Measurements from ENCODE around the gene NUBPL. TPM values are rescaled to one million over a fixed set of nuclear protein-coding genes. Genes with fewer than 3 reads are reported as not detected.
A peak's percentile ranks its signal among the peaks of the same experiment; 100 is the strongest.

NUBPL gene
- total RNA-seq, 2 donors from 2014 or later: 9.2 to 30.0 TPM

DNA sequence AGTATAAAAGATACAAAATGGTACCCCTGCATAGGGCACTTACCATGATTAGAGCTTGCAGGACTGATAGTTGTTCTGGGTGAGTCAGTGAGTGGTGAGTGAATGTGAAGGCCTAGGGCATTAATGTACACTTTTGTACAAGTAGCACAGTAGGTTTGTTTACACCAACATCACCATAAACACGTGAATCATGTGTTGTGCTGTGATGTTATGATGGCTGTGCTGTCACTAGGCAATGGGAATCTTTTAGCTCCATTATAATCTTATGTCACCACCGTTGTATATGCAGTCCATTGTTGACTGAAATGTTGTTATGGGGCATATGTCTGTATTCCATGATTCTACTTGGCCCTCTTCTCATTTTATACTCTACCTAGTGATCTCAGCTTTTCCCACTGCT lies 11.8 kb downstream of the NUBPL start:
- Histone ChIP-seq H3K9me3 (no peaks in the 10 kb centered on the region), H3K27ac (no peak overlapping the region), H3K4me1 (ENCODE audit: control insufficient read depth in 1 of 2, low read depth in 2 of 2) (peaks cover under 1 to 14% of the 10 kb centered on the region in 2 donors), H3K27me3 (replicated peaks; ENCODE audit: insufficient read depth) (no peaks in the 10 kb centered on the region), H3K4me3 (no peak overlapping the region), H3K36me3 (no peaks in the 10 kb centered on the region)
- DNase-seq (ENCODE audit: low spot score): no peak
- no peak for ATAC-seq (ENCODE audit: insufficient number of reproducible peaks, low FRiP score, low read depth)
- TF ChIP-seq, protein P1, sequence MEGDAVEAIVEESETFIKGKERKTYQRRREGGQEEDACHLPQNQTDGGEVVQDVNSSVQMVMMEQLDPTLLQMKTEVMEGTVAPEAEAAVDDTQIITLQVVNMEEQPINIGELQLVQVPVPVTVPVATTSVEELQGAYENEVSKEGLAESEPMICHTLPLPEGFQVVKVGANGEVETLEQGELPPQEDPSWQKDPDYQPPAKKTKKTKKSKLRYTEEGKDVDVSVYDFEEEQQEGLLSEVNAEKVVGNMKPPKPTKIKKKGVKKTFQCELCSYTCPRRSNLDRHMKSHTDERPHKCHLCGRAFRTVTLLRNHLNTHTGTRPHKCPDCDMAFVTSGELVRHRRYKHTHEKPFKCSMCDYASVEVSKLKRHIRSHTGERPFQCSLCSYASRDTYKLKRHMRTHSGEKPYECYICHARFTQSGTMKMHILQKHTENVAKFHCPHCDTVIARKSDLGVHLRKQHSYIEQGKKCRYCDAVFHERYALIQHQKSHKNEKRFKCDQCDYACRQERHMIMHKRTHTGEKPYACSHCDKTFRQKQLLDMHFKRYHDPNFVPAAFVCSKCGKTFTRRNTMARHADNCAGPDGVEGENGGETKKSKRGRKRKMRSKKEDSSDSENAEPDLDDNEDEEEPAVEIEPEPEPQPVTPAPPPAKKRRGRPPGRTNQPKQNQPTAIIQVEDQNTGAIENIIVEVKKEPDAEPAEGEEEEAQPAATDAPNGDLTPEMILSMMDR (IDR thresholded peaks at IDR 0.05): no peak

DNA sequence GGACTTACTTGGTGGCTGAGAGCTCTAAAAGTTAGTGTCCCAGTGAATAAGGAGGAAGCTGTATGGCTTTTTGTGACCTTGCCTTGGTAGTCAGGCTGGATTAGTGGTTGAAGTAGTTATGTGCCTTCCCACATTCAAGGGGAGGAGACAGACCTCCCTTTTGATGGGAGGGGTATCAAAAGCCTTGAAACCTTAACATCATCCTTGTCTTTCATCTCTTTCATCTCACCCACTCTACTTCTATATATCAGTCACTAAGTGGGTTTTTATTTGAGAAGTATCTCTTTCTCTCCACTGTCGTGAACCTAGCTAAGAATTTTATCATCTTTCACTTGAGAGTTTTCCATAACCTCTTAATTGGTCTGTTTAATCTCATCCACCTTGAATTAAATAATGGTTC lies 15.7 kb downstream of the NUBPL start:
- ATAC-seq (ENCODE audit: insufficient number of reproducible peaks, low FRiP score, low read depth): no peak
- H3K27ac ChIP-seq: no peak overlapping the region

DNA sequence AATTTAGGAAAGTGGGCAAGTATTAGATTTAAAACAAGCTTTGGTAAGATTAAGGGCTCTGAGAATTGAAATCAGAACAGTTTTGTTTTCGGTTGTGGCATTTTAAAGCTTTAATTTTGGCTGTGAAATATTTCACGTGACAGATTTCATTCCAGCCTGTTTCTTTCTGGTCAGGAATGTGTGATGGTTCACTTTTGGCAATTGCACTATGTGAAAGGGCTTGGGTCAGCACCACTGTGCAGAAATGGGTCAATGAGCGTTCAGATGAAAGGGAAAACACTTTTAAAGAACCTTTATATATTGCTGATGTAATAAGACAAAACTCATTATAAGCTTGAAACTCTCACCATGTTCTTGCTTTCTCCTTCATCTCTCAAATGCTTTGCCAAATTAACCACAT lies 17.1 kb downstream of the NUBPL start:
- H3K4me3 ChIP-seq: no peak overlapping the region
- H3K27ac ChIP-seq: peak overlapping the region in 1 of 2 donors; percentile 12
- no peaks in the 10 kb centered on the region for H3K27me3 ChIP-seq (replicated peaks; ENCODE audit: insufficient read depth)
- TF ChIP-seq, protein P1 (IDR thresholded peaks at IDR 0.05): no peak
- no peak for ATAC-seq (ENCODE audit: insufficient number of reproducible peaks, low FRiP score, low read depth)
- DNase-seq (ENCODE audit: low spot score): no peak
- H3K4me1 ChIP-seq (ENCODE audit: control insufficient read depth in 1 of 2, low read depth in 2 of 2): peaks cover 3 to 32% of the 10 kb centered on the region in 2 donors
- no peaks in the 10 kb centered on the region for H3K36me3 ChIP-seq
- no peaks in the 10 kb centered on the region for H3K9me3 ChIP-seq

More for the DNA sequence above, 15.7 kb downstream of the NUBPL start:
- Histone ChIP-seq H3K36me3 (no peaks in the 10 kb centered on the region), H3K4me3 (no peak overlapping the region), H3K4me1 (ENCODE audit: control insufficient read depth in 1 of 2, low read depth in 2 of 2) (peaks cover 3 to 24% of the 10 kb centered on the region in 2 donors), H3K9me3 (no peaks in the 10 kb centered on the region), H3K27me3 (replicated peaks; ENCODE audit: insufficient read depth) (no peaks in the 10 kb centered on the region)
- DNase-seq (ENCODE audit: low spot score): no peak
- TF ChIP-seq, protein P1 (IDR thresholded peaks at IDR 0.05): no peak

DNA sequence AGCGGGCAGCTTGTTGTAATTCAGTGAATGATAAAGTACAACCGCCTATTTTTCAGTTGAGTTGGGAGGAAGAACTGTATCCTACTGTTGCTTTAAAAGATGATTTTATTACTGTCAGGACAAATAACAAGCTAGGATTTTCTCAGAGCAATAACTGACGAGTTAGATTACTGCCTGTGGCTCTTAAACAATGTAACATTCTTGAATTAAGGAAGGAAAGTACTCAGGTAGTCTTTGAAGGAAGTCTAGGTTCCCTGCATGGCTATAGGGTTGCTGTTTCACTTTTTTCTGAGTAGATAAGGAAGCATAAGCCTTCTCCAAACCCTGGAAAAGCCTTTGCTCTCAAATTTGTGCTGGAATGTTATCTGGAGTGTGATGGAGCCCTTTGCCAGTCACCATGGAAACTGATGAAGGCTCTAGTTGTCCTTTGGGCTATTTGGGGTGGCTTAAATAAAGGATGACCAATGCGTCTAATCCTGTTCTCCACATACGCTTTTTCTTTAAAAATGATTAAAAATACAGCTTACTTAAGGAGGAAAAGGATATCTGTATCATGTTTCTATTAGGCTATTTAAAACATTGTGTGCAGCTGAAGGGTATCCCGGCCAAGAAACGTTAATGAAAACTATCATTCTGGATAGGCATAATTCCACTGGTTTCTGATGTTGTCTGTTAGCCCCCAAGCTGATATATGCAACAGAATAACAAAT lies 17.7 kb downstream of the NUBPL start:
- TF ChIP-seq, protein P1 (IDR thresholded peaks at IDR 0.05): no peak

DNA sequence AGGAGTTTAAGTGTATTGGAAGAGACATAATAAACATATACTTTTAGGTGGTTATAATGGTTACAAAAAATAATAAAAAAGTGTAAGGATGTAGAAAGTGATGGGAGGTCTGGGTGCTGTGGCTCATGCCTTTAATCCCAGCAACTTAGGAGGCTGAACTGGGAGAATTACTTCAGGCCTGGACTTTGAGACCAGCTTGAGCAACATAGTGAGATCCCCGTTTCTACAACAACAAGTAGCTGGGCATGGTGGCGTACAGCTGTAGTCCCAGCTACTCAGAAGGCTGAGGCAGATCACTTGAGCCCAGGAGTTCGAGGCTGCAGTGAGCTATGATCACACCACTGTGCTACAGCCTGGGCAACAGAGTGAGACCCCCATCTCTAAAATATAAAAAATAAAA lies 19.0 kb downstream of the NUBPL start:
- TF ChIP-seq, protein P1 (IDR thresholded peaks at IDR 0.05): no peak
- ATAC-seq (ENCODE audit: insufficient number of reproducible peaks, low FRiP score, low read depth): no peak

More for the DNA sequence above, 17.7 kb downstream of the NUBPL start:
- Histone ChIP-seq H3K9me3 (no peaks in the 10 kb centered on the region), H3K4me1 (ENCODE audit: control insufficient read depth in 1 of 2, low read depth in 2 of 2) (peaks cover 3 to 33% of the 10 kb centered on the region in 2 donors), H3K27ac (no peak overlapping the region), H3K4me3 (no peak overlapping the region), H3K27me3 (replicated peaks; ENCODE audit: insufficient read depth) (no peaks in the 10 kb centered on the region), H3K36me3 (no peaks in the 10 kb centered on the region)
- no peak for DNase-seq (ENCODE audit: low spot score)
- no peak for ATAC-seq (ENCODE audit: insufficient number of reproducible peaks, low FRiP score, low read depth)

More for the DNA sequence above, 19.0 kb downstream of the NUBPL start:
- no peaks in the 10 kb centered on the region for H3K27me3 ChIP-seq (replicated peaks; ENCODE audit: insufficient read depth)
- no peaks in the 10 kb centered on the region for H3K9me3 ChIP-seq
- no peak overlapping the region for H3K4me3 ChIP-seq
- H3K27ac ChIP-seq: no peak overlapping the region
- peaks cover 3 to 33% of the 10 kb centered on the region in 2 donors for H3K4me1 ChIP-seq (ENCODE audit: control insufficient read depth in 1 of 2, low read depth in 2 of 2)
- H3K36me3 ChIP-seq: no peaks in the 10 kb centered on the region
- no peak for DNase-seq (ENCODE audit: low spot score)

Measured in thoracic aorta (tissue), 2 donors.